Coronary artery (tissue), 2 donors: ENCODE measurements around the gene TMEM43.
A peak's percentile ranks its signal among the peaks of the same experiment; 100 is the strongest.

ENCODE experiments used
- DNase-seq: peaks from one replicate; pipeline ENCODE4 v3.0.0-alpha.2; 2017; ENCODE audit warnings: low spot score
- H3K27ac ChIP-seq, 2 donors: fragments of 200-600 bp; sonication (generic); one replicate each; pipeline ENCODE4 v1.5.1; 2016 to 2019
- H3K4me3 ChIP-seq: fragments of 200-600 bp; sonication (generic); 2 replicates; pipeline ENCODE4 v1.5.1; 2016; ENCODE audit warnings: mild to moderate bottlenecking, moderate library complexity
- CTCF ChIP-seq: fragments of 200-600 bp; sonication (generic); IDR thresholded peaks from one replicate; pipeline ENCODE4 v1.5.1; 2019; ENCODE audit warnings: antibody characterized with exemption

Gene TMEM43

DNA sequence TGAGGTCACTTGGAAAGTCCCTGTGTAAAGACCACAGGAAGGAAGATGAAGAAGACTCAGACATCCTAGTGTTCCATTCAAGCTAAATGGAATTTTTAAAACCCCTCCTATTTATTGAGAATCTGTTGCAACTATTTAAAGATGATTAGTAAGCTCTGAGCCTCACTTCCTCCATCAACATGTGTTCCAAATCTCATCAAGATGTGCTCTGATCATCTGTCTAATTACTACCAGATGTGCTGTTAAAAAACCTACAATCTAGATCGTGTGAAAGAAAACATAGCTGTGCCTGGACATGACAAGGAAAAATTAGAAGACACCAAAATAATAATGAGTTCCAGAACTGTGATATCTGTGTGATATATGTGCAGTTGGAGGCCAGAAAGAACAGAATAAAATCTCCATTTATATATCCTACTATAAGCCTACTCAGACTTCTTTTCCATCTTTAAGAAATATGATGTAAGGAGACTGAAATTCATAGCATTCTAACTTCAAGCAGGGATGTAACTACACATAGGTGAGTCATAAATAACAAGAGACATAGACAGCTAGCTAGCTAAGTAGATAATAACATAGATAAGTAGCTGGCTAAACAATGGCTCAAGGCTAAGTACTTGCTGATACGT lies 45.8 kb downstream of the TMEM43 start:
- TF ChIP-seq CTCF: no peak
- Histone ChIP-seq H3K27ac (no peak overlapping the region), H3K4me3 (no peak overlapping the region)
- DNase-seq: no peak

GRCh38 chr3:14172496-14172895 lies 47.6 kb downstream of the TMEM43 start:
- no peak for TF ChIP-seq CTCF
- Histone ChIP-seq H3K27ac (no peak overlapping the region), H3K4me3 (no peak overlapping the region)
- DNase-seq: no peak

DNA sequence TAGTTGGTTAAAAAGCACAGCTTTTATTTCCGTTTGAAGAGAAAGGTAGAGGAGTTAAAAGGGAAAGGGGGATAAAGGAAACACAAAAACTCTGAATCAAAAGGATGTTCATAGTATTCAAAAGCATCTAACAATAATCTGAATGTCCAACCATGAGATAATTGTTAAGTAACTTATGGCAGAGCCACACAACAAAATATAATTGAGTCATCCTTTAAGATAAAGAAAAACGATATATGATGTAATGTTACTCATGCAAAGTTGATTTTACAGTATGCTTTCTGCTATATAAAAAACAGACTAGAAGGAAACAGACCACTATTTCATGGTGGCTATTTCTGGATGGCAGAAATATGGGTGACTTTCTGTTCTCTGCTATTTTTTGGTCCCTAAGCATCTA lies 49.6 kb downstream of the TMEM43 start:
- TF ChIP-seq CTCF: no peak
- no peak overlapping the region for H3K27ac ChIP-seq
- DNase-seq: no peak
- H3K4me3 ChIP-seq: no peak overlapping the region

GRCh38 chr3:14175383-14176037 lies 50.7 kb downstream of the TMEM43 start:
- Histone ChIP-seq H3K4me3 (no peak overlapping the region), H3K27ac (no peak overlapping the region)
- TF ChIP-seq CTCF: no peak
- DNase-seq: no peak

- Histone ChIP-seq H3K4me3 (peak overlapping the region; percentile 83), H3K27ac (peak overlapping the region; percentile 94)
- TF ChIP-seq CTCF: no peak
- DNase-seq: no peak
Measured at GRCh38 chr3:14177580-14178246, 52.9 kb downstream of the TMEM43 start.

- DNase-seq: peak; percentile 98
- peak within 1 kb of the TSS; percentile 83 for H3K4me3 ChIP-seq
- H3K27ac ChIP-seq: peak within 1 kb of the TSS; percentile 94
- TF ChIP-seq CTCF: no peak
Measured at GRCh38 chr3:14178247-14179113, 53.6 kb downstream of the TMEM43 start, which contains the start of the genes LSM3 and XPC. Gene LSM3 (plus strand): TSS chr3:14178817. CDS start chr3:14178861, 44 bp downstream. Gene XPC (minus strand): TSS chr3:14178601. CDS start chr3:14178568, 33 bp downstream.
